Measurements from ENCODE around the gene IFNAR1.

- TF ChIP-seq, protein P1, sequence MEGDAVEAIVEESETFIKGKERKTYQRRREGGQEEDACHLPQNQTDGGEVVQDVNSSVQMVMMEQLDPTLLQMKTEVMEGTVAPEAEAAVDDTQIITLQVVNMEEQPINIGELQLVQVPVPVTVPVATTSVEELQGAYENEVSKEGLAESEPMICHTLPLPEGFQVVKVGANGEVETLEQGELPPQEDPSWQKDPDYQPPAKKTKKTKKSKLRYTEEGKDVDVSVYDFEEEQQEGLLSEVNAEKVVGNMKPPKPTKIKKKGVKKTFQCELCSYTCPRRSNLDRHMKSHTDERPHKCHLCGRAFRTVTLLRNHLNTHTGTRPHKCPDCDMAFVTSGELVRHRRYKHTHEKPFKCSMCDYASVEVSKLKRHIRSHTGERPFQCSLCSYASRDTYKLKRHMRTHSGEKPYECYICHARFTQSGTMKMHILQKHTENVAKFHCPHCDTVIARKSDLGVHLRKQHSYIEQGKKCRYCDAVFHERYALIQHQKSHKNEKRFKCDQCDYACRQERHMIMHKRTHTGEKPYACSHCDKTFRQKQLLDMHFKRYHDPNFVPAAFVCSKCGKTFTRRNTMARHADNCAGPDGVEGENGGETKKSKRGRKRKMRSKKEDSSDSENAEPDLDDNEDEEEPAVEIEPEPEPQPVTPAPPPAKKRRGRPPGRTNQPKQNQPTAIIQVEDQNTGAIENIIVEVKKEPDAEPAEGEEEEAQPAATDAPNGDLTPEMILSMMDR (IDR thresholded peaks at IDR 0.05; ENCODE audit: extremely low read depth in 1 of 2, insufficient read depth in 1 of 2, low read depth in 1 of 2, low read length in 2 of 2) = no peak
- TF ChIP-seq EZH2 (IDR thresholded peaks at IDR 0.05; ENCODE audit: borderline replicate concordance, low read depth, low read length, severe bottlenecking) (no peak), POLR2A (IDR thresholded peaks at IDR 0.05; ENCODE audit: low read depth, low read length) (no peak), POLR2AphosphoS5 (IDR thresholded peaks at IDR 0.05; ENCODE audit: insufficient read depth, low read depth, low read length) (no peak), FOS (IDR thresholded peaks at IDR 0.05; ENCODE audit: borderline replicate concordance, insufficient read depth, low read length) (no peak), JUN (IDR thresholded peaks at IDR 0.05; ENCODE audit: borderline replicate concordance, insufficient read depth, insufficient read length, low read depth) (no peak), MYC (IDR thresholded peaks at IDR 0.05; ENCODE audit: low read depth, low read length) (no peak)
- TF ChIP-seq, protein P2, sequence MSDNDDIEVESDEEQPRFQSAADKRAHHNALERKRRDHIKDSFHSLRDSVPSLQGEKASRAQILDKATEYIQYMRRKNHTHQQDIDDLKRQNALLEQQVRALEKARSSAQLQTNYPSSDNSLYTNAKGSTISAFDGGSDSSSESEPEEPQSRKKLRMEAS (IDR thresholded peaks at IDR 0.05; ENCODE audit: insufficient read depth, insufficient read length) = no peak
Observed at GRCh38 chr21:33278721-33279120, 46.0 kb upstream of the IFNAR1 start.
